HG03439 (cell line): Measurements from ENCODE around the gene ADAP1.

ENCODE experiments used
- ATAC-seq: cut with Tn5 transposase; IDR thresholded peaks from one replicate; pipeline ENCODE4 v1.9.1; 2021; ENCODE audit warnings: mild to moderate bottlenecking, moderate library complexity; ENCODE audit not compliant: unreplicated experiment

Gene ADAP1

DNA sequence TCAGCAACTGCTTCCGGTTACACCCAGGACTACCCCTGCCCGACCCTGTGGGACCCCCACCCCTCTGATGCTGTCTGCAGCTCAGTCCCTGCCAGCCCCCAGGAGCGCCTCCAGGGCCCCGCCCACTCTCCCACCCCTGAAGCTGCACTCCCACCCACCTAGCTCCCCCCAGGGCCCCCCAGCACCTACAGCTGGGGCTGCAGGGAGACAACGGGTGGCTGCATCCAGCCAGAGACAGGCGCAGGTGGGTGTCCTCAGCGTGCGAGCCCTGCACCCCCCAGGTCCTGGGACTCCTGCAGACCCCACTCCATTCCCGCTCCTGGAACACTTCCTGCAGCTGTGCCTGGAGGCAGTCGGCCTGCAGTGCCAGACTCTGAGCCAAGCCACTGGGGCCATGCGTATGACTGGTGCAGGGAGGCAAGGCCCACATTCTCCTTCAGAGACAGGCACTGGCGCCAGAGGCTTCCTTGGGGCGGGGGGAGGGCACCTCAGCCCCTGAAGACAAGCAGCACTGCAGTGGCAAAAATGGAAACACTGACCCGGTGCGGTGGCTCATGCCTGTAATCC lies 34.6 kb upstream of the ADAP1 start:
- ATAC-seq: no peak

DNA sequence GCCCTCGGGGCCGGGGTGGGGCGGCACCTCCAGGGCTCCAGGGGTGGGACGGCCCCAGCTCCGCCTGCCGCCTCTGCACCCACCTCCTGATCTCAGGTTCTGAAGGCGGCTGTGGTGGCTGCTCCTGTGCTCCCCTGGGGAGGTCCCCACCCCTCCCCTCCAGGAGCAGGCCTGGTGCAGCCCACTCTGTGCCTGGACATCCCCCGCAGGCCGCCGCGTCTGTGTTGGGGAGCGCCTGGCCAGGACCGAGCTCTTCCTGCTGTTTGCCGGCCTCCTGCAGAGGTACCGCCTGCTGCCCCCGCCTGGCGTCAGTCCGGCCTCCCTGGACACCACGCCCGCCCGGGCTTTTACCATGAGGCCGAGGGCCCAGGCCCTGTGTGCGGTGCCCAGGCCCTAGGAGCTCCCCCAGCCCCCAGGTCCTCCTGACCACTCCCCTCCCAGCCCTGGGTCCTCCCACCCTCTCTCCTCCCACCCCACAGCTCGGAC lies 34.0 kb upstream of the ADAP1 start:
- no peak for ATAC-seq

DNA sequence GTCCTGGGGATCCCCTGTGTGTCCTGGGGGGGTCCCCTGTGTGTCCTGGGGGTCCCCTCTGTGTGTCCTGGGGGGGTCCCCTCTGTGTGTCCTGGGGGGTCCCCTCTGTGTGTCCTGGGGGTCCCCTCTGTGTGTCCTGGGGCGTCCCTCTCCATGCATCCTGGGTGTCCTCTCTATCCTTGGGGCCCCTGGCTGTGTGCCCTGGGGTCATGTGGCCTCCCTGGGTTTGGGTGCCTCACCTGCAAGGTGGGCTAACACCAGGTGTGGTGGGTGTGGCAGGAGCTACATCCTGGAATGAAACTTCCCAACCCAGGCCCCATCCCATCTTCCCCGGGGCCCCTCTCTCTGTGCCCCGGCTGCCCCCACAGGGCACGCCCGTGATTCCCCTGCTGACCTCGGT lies 33.4 kb upstream of the ADAP1 start:
- ATAC-seq: no peak

DNA sequence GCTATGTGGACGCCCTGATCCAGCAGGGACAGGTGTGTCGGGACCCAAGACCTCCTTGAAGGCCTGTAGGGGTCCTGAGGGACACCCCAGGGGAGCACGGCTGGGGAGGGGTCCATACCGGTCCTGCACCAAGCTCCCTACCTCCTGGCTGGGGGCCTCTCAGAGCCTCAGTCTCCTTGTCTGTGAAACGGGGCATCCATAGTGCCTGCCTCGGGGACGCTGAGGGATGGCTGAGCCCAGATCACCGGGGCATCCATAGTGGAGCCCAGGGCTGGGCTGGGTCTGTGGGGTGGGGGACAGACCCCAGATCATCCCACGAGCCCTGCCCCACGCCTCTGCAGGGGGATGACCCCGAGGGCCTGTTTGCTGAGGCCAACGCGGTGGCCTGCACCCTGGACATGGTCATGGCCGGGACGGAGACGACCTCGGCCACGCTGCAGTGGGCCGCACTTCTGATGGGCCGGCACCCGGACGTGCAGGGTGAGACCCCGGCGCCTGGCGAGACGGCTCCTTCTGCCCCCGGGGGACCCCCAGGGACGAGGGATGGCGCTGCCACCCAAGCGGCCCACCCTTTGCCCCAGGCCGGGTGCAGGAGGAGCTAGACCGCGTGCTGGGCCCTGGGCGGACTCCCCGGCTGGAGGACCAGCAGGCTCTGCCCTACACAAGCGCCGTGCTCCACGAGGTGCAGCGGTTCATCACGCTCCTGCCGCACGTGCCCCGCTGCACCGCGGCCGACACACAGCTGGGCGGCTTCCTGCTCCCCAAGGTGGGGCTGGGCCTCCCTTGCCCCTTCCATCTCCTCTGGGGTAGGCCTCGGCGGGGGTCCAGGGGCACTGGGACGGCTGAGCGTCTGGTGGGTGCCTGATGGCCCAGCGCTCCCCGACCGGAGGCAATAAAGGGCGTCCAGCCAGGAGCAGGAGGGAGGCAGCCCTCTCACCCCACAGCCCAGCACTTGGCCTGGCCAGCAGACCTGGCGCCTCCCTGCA lies 32.6 kb upstream of the ADAP1 start:
- no peak for ATAC-seq

DNA sequence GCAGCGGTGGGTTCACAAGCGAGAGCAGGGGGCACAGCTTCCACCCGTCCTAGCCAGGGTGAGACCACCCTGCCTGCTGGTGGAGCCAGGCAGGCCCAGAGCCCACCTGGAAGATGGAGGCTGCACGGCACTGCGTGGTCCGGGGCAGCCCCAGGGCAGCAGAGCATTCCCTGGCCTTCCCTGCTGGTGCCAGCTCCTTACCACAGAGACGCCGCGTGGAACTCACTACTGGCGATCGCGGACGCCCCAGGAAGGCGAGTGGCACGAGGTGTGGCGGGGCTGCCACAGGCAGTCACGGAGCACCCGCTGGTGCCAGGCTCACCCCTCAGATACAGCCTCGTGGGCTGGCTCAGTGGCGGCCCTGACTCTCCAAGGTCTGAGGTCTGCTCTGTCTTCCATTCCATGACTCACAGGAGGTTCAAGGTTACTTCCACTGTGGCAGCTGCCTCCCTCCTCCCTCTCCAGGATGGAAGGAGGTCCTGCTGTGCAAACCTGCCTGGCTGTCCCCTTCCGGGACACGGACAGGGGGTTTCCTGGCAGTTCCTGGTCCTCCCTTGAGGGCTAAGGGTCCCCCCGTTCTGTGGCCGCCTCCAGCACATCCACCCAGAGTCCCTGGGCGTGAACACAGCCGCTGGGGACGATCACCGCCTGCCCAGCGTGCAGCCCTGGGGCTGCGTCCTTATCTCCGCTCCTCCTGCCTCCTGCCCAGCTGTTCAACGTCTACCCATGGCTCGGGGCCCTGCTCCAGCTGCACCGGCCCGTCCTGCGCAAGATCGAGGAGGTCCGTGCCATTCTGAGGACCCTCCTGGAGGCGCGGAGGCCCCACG lies 31.6 kb upstream of the ADAP1 start:
- no peak for ATAC-seq

DNA sequence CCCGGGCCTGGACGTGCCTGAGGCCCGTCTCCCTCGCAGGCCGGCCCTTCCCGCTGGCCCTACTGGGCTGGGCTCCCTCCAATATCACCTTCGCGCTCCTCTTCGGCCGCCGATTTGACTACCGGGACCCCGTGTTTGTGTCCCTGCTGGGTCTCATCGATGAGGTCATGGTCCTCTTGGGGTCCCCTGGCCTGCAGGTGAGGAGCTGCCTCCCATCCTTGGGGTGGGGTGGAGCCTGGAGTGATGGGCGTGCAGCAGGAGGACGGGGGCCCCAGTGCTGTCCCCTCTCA lies 30.6 kb upstream of the ADAP1 start:
- ATAC-seq: no peak

DNA sequence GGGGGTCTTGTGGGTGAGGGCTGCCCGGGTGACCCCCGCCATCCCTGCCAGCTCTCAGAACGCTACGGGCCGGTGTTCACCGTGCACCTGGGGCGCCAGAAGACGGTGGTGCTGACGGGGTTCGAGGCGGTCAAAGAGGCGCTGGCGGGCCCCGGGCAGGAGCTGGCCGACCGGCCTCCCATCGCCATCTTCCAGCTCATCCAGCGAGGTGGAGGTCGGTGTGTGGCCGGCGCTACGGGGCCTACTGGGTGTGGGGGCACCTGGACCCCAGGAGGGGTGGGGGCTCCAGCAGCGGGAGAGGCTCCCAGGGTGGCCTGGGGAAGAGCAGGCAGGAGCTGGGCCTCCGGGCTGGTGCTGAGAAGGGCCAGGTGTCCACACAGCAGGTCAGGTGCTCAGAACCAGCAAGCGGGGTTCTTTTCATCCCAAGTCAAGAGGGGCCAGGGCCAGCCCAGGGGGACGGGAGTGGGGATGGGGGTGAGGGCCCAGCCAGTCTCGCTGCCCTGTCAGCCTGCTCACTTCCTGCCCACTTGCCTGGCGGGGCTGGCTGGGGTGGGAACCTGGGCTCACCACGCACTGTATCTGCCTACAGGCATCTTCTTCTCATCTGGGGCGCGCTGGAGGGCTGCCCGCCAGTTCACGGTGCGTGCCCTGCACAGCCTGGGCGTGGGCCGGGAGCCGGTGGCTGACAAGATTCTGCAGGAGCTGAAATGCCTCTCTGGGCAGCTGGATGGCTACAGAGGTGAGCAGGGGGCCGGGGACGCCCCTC lies 30.1 kb upstream of the ADAP1 start:
- ATAC-seq: no peak

DNA sequence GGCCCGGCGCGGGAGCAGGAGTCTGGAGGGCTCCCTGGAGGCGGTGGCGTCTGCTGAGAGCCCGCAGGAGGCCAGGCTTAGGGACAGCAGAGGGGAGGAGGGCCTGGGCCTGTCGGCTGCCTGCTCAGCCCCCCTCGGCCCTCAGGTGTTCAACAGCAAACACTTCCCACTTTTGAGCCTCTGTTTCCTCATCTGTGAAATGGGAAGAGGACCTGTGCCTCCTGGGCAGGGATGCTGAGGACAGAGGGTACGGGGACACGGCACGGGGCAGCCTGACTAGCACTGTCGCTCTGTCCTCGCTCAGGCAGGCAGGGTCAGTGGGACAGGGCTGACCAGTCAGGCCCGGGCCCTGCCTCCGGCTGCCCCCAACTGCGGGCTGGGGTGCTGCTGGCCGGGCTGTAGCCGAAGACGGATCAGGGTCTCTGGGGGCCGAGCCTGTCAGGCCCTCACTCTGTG lies 29.2 kb upstream of the ADAP1 start:
- ATAC-seq: no peak

DNA sequence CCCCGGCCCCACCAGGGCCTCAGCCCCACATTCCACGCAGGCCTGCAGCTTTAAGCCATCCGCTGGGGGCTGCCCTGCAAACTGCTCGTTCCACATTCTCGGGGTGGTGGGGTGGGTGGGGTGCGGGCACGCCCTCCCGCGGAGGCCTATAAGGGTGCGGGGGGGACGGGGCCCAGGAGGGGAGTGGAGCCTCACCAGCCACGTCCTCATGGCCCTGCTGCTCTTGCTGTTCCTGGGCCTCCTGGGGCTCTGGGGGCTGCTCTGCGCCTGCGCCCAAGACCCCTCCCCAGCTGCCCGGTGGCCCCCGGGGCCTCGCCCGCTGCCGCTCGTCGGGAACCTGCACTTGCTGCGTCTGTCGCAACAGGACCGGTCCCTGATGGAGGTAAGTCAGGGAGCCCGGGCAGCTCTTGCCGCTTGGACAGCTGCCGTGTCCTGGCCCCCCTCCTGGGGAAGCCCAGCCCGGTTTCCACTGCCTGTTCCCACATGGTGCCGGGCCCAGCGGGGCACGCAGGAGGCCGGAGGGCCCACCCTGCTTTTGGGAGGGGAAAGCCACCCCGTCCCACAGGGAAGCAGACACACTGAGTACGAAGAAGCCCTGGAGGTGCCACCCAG lies 28.6 kb upstream of the ADAP1 start, which contains the start of gene CYP2W1:
CYP2W1 (plus strand) TSS at position 178 of the 612 bp plus-strand sequence; CDS start at position 209, 31 bp downstream.
- no peak for ATAC-seq

DNA sequence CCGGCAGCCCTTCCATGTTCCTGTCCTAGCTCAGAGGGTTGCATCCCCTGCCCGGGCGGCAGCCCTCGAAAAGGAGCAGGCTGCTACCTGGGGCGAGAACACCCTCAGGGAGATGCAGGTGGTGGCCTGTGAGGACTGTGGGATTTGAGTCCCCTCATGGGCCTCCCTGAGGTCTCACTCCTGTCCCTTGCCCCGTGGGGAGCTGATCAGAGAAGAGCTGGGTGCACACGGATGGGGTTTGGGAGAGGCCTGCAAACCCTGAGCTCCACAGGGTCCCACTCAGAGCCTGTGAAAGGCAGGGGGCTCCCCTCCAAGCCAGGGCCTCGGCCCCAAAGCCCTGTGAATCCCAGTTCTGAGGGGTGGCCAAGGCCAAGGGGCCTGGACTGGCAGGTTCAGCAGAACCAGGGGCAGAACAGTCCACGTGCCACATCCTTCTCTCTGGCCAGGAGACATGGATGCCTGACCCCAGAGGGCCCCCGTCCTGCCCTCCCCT lies 28.1 kb upstream of the ADAP1 start:
- no peak for ATAC-seq

DNA sequence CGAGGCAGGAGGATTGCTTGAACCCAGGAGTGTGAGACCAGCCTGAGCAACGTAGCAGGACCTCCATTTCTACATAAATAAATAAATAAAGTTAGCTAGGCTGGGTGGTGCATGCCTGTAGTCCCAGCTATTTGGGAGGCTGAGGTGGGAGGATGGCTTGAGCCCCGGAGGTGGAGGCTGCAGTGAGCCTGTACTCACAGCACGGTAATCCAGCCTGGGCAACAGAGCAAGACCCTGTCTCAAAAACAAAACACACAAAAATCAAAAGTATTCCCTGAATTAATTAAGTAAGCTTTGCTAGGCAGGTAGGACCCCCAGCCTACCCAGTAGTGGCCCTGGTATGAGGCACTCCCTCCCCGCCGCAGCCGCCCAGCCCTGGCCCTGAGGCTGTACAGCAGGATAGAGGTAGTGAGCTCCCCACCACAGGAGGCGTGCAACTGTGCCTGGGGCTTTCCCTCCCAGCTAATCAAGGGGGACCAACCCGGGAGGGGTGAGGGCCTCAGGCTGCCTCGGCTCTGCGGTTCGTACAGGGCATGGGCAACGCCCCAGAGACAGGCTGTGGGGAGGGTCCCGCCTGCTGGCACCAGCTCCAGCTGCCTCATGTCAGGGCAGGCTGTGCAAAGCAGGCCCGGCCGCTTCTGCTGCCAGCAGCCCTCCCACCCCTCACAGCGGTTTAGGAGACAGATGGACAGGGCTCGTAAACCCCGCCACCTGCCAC lies 27.5 kb upstream of the ADAP1 start:
- no peak for ATAC-seq

DNA sequence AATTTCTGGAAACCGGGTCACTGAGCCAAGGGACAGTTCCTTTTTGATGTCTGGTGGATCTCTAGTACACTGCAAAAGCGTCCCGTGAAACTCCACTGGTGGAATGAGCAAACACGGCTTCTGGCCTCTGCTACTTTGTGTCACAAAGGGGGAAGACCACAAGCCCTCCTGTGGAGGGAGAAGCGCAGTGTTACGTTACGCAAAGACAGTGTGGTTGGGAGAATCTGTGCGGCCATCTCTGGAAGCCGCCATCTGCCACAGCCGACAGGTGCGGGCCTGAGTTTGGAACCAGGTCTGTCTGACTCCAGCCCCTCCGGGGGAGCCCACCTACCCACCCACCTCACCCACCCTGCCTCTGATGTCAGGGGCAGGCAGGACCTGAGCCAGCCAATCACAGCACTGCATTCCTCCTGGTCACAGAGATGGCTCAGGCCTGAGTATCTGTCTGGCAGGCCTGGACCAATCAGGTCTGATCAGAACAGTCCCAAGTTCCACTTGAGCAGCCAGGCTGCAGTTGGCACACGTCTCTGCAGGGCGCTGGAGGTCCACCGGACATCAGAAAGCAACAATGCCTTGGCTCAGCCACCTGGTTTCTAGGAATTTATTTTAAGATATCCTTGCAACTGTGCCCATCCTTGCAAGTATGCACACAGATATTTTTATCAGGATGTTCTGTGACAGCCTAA lies 25.5 kb upstream of the ADAP1 start:
- no peak for ATAC-seq

DNA sequence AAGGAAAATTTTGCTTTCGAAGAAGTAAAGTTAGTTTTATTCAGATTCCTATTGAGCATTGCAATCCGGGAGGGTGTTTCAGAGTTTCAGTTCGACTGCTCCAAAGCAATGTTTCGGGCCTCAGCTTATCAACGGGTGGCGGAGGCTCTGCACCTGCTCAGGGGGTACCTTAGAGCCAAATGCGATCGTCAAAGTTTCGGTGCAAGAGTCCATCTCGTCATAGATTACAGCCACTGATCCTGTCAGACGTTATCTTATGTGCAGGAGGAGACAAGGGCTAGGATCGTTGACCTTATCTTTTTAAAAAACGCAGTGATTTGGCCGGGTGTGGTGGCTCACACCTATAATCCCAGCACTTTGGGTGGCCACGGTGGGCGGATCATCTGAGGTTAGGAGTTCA lies 24.7 kb upstream of the ADAP1 start:
- ATAC-seq: no peak

DNA sequence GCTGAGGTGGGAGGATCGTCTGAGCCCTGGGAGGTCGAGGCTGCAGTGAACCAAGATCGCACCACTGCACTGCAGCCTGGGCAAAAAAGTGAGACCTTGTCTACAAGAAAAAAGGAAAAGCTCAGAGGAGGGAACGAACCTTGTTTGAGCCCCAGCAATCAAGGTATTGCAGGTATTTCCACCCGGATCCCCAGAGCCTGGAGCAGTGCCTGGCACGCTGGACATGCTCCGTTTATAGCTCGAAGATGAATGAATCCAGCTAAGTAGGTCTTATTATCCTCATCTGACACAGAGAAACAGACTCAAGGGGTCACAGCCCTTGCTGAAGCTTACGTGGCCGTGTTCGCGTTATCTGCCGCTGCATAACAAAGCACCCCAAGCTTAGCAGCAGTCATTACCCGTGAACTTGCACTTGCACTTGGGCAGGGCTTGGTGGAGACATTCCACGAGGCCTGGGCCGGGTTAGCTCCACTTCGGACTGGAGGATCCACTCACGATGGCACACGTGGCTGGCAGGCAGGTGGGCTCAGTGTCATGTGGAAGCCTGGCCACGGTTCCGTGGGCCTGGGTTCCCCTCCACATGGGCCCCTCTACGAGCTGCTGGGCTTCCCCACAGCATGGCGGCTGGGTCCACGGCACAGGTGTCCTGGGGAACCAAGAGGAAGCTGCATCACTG lies 24.1 kb upstream of the ADAP1 start:
- ATAC-seq: no peak

DNA sequence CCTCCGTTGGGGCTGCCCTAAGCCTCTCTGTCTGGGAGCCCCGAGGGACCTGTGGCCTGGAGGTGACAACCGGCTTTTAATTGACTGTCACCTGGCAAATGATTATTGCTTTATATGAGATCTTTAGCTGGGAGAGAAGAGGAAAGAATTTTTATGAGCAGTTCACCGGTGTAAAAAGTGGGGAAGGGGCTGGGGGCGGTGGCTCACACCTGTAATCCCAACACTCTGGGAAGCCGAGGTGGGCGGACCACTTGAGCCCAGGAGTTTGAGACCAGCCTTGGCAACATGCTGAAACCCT lies 23.5 kb upstream of the ADAP1 start:
- ATAC-seq: no peak

DNA sequence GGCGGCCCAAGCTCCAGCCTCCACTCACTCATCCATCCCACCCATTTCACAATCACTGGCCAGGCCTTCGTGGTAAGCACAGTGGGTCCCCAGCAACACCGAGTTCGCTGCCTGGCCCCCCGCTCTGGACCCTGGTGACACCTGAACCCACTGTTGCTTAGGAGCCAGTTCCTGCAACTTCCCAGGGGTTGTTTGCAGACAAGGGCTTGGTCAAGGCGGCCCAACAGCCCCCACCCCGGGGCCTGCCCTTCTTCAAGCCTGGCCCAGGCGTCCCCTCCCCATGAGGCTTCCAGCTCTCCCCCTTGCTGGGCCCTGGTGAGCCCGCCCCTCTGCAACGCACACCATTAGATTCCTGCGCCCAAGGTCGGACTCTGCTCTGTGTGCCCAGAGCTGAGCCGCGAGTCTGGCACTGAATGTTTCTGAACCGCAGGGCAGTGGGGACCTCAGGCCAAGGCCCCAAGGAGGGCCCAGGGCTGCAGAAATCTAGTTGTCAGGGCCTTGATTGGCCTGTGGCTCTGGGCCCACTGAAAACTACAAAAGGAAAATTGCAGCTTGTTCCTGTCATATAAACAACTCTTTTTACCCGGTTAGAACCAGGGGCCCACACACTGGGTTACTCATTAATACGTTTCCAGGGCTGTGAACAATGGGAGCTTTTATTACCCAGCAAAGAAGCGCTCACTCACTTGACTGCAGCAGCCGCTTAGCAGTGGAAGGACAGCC lies 23.0 kb upstream of the ADAP1 start:
- no peak for ATAC-seq

DNA sequence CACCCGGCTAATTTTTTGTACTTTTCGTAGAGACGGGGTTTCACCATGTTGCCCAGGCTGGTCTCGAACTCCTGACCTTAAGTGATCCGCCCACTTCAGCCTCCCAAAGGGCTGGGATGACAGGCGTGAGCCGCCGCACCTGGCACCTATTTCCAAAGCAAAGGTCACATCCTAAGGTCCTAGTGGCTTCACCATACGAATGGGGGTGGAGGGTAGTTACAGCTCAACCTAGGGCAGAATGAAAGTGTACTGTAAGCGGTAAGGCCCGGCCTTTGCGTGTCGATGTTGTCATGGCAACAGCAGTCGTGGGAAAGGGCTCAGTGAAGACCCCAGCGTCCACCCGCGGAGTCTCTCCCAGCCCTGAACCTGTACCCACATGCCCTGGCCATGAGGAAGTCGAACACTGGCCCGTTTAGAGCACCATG lies 22.4 kb upstream of the ADAP1 start:
- ATAC-seq: no peak
